ENCODE results near the gene COL6A3.

COL6A3 gene

DNA sequence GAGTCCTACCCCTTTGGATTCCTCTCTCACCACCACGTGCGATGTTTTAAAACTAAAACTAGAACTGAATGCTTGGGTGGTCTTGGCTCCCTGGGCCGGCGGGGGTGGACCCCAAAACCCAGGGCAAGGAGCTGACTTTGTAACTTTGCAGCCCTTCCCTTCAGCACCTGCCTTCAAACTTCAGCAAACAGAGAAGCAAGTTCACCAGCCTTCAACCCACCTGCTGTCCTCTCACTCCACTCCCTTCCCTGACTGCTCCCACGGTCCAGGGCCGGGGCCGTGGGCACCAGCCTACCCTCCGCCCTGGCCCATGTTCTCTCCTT, 54.5 kb downstream of the COL6A3 start:
- no peak overlapping the region for H3K27ac ChIP-seq (ENCODE audit: low read depth, low read length)
- TF ChIP-seq, protein P1, sequence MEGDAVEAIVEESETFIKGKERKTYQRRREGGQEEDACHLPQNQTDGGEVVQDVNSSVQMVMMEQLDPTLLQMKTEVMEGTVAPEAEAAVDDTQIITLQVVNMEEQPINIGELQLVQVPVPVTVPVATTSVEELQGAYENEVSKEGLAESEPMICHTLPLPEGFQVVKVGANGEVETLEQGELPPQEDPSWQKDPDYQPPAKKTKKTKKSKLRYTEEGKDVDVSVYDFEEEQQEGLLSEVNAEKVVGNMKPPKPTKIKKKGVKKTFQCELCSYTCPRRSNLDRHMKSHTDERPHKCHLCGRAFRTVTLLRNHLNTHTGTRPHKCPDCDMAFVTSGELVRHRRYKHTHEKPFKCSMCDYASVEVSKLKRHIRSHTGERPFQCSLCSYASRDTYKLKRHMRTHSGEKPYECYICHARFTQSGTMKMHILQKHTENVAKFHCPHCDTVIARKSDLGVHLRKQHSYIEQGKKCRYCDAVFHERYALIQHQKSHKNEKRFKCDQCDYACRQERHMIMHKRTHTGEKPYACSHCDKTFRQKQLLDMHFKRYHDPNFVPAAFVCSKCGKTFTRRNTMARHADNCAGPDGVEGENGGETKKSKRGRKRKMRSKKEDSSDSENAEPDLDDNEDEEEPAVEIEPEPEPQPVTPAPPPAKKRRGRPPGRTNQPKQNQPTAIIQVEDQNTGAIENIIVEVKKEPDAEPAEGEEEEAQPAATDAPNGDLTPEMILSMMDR (IDR thresholded peaks at IDR 0.05; ENCODE audit: low read depth, low read length, poor library complexity, severe bottlenecking) = no peak
- TF ChIP-seq EZH2phosphoT487 (IDR thresholded peaks at IDR 0.05; ENCODE audit: borderline replicate concordance, low read length) = no peak

DNA sequence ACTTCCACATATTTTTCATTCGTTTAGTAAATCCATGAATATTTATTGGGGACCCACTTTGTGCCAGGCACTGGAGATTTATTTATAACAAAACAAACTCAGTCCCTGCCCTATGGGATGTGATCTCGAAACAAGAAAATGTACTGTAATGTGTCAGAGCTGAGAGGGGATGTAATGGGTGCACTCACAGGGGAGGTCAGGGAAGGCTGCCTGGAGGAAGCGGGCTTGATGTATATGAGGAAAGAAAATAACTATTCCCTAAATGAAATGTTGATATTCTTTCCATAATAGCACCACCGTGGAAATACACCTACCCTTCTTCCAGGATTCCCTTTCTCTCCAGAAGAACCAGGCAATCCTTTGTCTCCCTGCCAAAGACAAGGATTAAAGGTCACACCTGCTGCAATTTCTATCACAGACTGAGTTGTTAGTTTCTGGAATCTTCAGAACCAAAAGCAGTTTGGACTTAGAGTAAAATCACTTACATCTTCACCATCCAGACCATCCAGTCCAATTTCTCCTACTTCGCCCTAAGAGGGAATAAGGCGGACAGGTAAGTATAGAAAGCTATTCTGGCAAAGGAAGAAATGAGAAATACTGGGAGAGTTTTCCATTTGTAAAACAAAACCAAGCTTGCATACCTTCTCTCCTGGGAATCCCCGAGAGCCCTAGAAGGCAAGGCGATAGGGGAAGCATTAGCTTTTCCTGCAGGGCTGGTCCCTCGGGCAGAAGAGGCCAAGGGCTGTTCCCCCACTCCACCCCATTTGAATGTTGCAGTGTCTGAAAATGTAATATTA, 55.0 kb downstream of the COL6A3 start:
- Histone ChIP-seq H3K9me2 (replicated peaks; ENCODE audit: control insufficient read depth, low read length) (no peaks in the 10 kb centered on the region), H3K4me2 (ENCODE audit: low read length) (no peak overlapping the region), H3K36me3 (ENCODE audit: control insufficient read depth, low read length) (no peaks in the 10 kb centered on the region), H3K79me2 (ENCODE audit: control insufficient read depth, low read length) (no peaks in the 10 kb centered on the region), H3K27me3 (ENCODE audit: control insufficient read depth, low read length) (0 out of 2 replicates have a peak, but pooled peaks cover 5% of the 10 kb centered on the region), H3K4me3 (ENCODE audit: low read length) (no peak overlapping the region), H3K27ac (ENCODE audit: low read depth, low read length) (no peak overlapping the region), H3F3A (ENCODE audit: control insufficient read depth, insufficient read depth) (no peaks in the 10 kb centered on the region), H3K4me1 (ENCODE audit: control insufficient read depth, low read length) (no peaks in the 10 kb centered on the region), H3K9me3 (ENCODE audit: control insufficient read depth, insufficient read depth, low read length) (no peaks in the 10 kb centered on the region), H4K20me1 (ENCODE audit: control insufficient read depth, insufficient read depth, low read depth, low read length) (no peaks in the 10 kb centered on the region; the same call in 1 of the 2 replicates)
- TF ChIP-seq, protein P1 (IDR thresholded peaks at IDR 0.05; ENCODE audit: low read depth, low read length, poor library complexity, severe bottlenecking) = no peak
- TF ChIP-seq EZH2phosphoT487 (IDR thresholded peaks at IDR 0.05; ENCODE audit: borderline replicate concordance, low read length) = no peak

More for the DNA sequence above, 54.5 kb downstream of the COL6A3 start:
- Histone ChIP-seq H3K4me1 (ENCODE audit: control insufficient read depth, low read length) (no peaks in the 10 kb centered on the region), H3K79me2 (ENCODE audit: control insufficient read depth, low read length) (no peaks in the 10 kb centered on the region), H3F3A (ENCODE audit: control insufficient read depth, insufficient read depth) (no peaks in the 10 kb centered on the region), H3K36me3 (ENCODE audit: control insufficient read depth, low read length) (no peaks in the 10 kb centered on the region), H3K9me3 (ENCODE audit: control insufficient read depth, insufficient read depth, low read length) (no peaks in the 10 kb centered on the region), H3K4me2 (ENCODE audit: low read length) (no peak overlapping the region), H3K4me3 (ENCODE audit: low read length) (no peak overlapping the region), H4K20me1 (ENCODE audit: control insufficient read depth, insufficient read depth, low read depth, low read length) (no peaks in the 10 kb centered on the region; the same call in 1 of the 2 replicates), H3K9me2 (replicated peaks; ENCODE audit: control insufficient read depth, low read length) (no peaks in the 10 kb centered on the region), H3K27me3 (ENCODE audit: control insufficient read depth, low read length) (0 out of 2 replicates have a peak, but pooled peaks cover 5% of the 10 kb centered on the region)

DNA sequence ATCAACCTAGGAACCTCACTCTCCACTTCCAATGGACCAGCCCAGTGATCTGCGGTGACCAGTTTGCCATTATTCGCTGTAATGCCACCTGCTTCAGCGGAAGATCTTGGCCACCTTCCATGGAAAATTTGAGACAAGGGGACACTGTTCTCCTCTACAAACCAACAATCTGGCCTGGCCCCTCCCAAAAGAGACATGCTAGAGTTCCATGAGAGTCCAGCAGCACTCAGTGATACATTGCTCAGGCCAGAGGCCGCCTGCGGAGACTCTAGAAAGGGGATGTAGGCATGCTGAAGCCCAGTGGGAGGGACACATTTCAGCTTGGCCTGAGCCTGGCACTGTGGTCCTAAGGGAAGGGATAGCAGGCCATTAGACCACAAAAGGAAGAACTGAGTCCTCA, 58.3 kb downstream of the COL6A3 start:
- Histone ChIP-seq H3K27me3 (ENCODE audit: control insufficient read depth, low read length) (peaks cover 5% of the 10 kb centered on the region; the same call in 1 of the 2 replicates), H3K36me3 (ENCODE audit: control insufficient read depth, low read length) (no peaks in the 10 kb centered on the region), H3K4me3 (ENCODE audit: low read length) (no peak overlapping the region), H4K20me1 (ENCODE audit: control insufficient read depth, insufficient read depth, low read depth, low read length) (no peaks in the 10 kb centered on the region; the same call in 1 of the 2 replicates), H3K4me2 (ENCODE audit: low read length) (no peak overlapping the region), H3F3A (ENCODE audit: control insufficient read depth, insufficient read depth) (no peaks in the 10 kb centered on the region), H3K9me3 (ENCODE audit: control insufficient read depth, insufficient read depth, low read length) (no peaks in the 10 kb centered on the region), H3K27ac (ENCODE audit: low read depth, low read length) (no peak overlapping the region), H3K9me2 (replicated peaks; ENCODE audit: control insufficient read depth, low read length) (no peaks in the 10 kb centered on the region), H3K4me1 (ENCODE audit: control insufficient read depth, low read length) (no peaks in the 10 kb centered on the region), H3K79me2 (ENCODE audit: control insufficient read depth, low read length) (no peaks in the 10 kb centered on the region)
- TF ChIP-seq, protein P1 (IDR thresholded peaks at IDR 0.05; ENCODE audit: low read depth, low read length, poor library complexity, severe bottlenecking) = no peak
- TF ChIP-seq EZH2phosphoT487 (IDR thresholded peaks at IDR 0.05; ENCODE audit: borderline replicate concordance, low read length) = no peak

Measured in DOHH2 (cell line).